Measurements from ENCODE around the gene ERICH4.
"Not testable (repeated sequence)": the region's sequence is repeated elsewhere in the genome, so short reads cannot be mapped to it uniquely, and the experiment has no call there.

The ERICH4 gene

DNA sequence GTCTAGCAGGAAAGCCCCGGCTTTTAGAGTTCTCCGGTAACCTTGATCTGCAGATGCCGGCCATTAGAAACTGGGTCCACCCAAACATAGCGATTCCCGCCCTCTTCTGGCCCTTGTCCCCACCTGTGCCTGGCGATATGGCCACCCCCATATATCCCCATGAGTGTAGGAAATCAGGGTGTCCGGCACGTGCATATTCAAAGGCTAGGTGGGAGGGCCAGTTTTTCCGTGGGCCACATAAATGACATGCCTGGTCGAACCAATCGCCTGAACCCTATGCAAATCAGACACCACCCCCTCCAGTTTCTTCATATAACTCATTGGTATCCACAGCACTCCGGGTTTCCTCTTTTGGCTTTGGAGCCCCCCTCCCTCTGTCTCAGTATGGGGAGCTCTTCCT is 37.4 kb downstream of the ERICH4 start:
- no peak for DNase-seq

DNA sequence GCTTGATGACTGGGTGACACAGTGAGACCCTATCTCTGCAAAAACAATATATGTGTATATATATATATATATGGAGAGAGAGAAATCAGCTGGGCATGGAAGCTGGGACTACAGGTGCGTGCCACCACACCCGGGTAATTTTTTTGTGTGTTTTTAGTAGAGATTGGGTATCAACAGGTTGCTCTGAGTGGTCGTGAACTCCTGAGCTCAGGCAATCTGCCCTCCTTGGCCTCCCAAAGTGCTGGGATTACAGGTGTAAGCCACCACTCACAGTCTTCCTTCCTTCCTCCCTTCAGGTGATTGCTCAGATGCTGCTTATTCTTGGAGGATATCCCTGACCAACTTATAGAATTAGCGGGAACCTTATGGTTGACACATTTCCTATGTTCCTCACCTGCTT is 41.9 kb downstream of the ERICH4 start:
- DNase-seq: no peak

DNA sequence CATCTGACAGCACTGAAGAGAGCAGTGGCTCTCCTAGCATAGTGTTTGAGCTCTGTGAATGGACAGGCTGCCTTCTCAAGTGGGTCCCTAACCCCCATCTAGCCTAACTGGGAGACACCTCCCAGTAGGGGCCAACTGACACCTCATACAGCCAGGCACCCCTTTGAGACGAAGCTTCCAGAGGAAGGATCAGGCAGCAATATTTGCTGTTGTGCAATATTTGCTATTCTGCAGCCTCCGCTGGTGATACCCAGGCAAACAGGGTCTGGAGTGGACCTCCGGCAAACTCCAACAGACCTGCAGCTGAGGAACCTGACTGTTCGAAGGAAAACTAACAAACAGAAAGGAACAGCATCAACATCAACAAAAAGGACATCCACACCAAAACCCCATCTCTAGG is 44.0 kb downstream of the ERICH4 start:
- DNase-seq: not testable (repeated sequence)

DNA sequence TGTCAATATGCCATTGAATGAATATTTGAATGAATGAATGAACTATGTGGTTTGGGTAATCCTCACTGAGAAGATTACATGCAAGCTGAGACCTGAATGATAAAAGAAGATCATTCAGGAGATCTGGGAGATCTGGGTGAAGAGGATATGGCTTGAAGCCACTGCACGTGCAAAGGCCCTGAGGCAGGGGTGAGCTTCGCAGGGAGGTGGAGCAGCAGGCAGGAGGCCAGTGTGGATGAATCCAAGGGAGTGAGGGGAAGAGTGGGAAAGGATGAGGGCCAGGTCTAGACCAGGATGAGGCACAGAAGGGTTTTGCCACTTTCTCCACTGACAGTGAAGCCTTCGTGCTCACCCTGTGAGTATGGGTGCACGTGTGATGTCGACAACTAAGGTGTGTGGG is 49.9 kb downstream of the ERICH4 start:
- DNase-seq: no peak
